GM04504 (cell line): Measurements from ENCODE around the gene MCF2L2.
"Not testable (repeated sequence)": the region's sequence is repeated elsewhere in the genome, so short reads cannot be mapped to it uniquely, and the experiment has no call there.

ENCODE experiments used
- DNase-seq: peaks from one replicate; pipeline ENCODE4 v3.0.0-alpha.2; 2012; ENCODE audit warnings: low read depth

MCF2L2 gene

DNA sequence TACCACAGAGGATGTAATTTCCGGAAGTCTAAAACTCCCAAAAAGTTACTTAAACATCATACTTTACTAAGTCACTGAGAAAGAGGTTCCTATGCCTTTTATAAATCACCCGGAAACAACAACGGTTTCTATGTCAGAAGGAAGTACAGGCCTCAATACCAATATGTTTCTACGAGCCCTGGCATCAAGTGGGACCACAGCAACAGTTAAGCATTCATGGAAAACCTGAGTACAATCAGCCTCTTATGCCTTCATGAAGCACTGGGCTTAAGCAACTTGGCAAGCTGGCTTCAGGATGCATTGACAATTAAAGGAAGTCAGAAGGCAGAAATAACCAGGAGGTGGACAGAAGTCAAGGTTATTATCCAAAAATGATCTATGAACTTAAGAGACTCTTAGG is 194.5 kb downstream of the MCF2L2 start:
- DNase-seq, result no peak

GRCh38 chr3:183230826-183231225 is 197.6 kb downstream of the MCF2L2 start:
- no peak for DNase-seq

DNA sequence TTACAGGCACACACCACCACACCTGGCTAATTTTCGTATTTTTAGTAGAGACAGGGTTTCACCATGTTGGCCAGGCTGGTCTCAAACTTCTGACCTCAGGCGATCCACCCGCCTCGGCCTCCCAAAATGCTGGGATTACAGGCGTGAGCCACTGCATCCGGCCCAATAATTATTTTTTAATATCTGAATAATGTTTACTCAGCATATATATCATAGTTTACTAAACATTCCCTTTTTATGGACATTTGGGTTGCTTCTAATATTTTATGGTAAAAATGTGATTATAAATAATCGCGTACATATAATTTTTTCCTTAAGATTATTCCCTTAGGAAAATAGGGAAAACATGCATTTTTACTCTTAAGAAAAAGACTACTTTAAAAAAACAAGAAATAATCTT is 198.2 kb downstream of the MCF2L2 start:
- DNase-seq, result not testable (repeated sequence)

DNA sequence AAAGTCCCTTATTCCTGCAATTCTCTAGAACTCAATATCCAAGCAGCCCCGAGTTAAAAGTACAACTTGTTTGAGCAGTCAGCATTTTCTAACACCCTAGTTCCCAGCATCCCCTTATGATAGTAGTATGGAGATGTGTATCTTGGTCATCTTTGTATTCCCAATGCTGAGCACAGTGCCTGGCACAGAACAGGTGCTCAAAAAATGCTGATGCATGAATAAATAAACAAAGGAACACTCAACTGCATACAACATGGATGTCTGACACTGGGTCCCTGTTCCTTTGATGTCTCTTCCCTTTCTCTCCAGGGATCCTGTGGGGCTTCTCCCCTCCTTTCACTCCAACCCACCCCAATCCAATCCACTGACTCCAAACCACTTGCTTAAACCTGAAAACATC is 199.2 kb downstream of the MCF2L2 start:
- DNase-seq, result no peak

GRCh38 chr3:183227586-183227985 is 200.8 kb downstream of the MCF2L2 start:
- DNase-seq, result no peak

- no peak for DNase-seq
Measured at GRCh38 chr3:183226333-183226890, 202.0 kb downstream of the MCF2L2 start.

GRCh38 chr3:183224180-183224970 is 204.0 kb downstream of the MCF2L2 start:
- DNase-seq, result no peak

GRCh38 chr3:183222631-183223235 is 205.7 kb downstream of the MCF2L2 start:
- DNase-seq, result no peak

GRCh38 chr3:183220828-183221227 is 207.6 kb downstream of the MCF2L2 start:
- DNase-seq, result no peak

DNA sequence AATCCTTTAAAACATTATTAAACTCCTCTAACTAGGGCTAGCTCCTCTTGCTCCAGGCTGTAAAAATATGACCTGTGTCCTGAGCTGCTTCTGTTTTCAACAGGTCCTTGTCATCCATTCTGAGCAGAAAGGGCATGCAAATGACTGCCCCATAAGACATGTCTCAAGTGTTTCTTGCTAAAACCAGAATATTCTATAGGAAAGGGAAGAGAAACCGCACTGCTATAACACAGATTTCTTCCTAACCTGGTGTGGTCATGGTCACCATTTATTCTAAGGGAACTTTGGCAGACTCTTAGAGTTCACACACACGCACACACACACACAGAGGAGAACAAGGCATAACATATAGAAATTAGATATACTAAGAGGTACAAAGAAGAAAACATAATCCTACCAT is 209.6 kb downstream of the MCF2L2 start:
- no peak for DNase-seq

DNA sequence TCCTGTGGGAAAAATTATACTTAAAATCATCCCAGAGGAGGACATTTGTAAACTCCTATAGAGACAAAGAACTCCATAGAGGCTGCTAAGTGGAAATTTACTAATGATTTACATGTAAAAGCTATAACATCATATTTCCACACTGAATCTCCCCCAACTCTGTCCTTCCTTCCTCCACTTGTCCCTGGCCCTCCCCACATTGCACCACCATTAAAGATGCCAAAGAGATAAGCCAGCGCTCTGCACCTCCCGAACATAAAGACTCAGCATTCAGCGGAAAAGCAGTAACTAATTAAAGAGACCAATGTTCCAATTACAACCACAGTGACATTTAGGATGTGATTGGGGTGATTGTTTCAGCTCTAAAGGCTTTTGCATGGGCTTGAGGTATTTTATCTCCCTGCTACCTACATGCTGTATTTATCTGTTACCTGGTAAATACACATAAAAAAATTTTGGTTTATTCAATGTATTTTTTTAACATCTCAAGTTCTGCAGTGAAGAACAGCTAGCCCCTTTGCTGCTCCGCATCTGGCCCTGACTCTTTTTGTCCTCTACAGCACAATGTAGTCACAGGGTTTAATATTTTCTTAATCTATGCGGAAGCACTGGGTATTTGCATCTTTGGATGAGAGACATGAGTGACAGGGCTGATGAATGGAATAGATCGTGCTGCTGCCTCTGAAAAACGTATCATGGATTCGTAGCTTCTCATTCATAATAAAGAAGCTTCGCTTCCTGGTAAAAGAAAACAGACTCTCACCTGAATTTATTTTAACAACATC is 210.7 kb downstream of the MCF2L2 start:
- DNase-seq, result no peak

- DNase-seq, result no peak
Measured at GRCh38 chr3:183215591-183216202, 212.7 kb downstream of the MCF2L2 start.

GRCh38 chr3:183214277-183214612 is 214.2 kb downstream of the MCF2L2 start:
- no peak for DNase-seq

- no peak for DNase-seq
Measured at GRCh38 chr3:183213415-183214276, 214.8 kb downstream of the MCF2L2 start.

GRCh38 chr3:183212565-183212964 is 215.9 kb downstream of the MCF2L2 start:
- DNase-seq, result no peak

- DNase-seq, result no peak
Measured at GRCh38 chr3:183212096-183212495, 216.3 kb downstream of the MCF2L2 start.

- DNase-seq, result no peak
Measured at GRCh38 chr3:183211352-183211751, 217.1 kb downstream of the MCF2L2 start.

- DNase-seq, result no peak
Measured at GRCh38 chr3:183210862-183211341, 217.5 kb downstream of the MCF2L2 start.

DNA sequence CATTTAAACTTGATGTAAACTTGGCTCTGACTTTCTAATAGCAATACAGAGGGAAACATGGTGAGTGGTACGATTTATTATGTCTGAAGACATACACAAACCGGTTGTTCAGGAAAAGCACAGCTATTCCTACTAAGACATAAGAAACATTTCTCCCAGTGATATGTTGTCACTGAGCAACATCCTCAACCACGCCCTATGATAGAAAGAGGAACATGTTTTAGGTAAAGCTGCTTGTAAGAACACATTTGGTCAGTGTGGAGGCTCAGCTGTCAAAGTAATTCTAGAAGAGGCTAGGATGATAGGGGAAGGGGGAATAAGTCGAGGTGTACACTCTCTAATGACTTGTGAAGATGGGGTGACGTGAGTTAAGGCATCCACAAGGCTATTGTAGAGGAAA is 218.1 kb downstream of the MCF2L2 start:
- no peak for DNase-seq

DNA sequence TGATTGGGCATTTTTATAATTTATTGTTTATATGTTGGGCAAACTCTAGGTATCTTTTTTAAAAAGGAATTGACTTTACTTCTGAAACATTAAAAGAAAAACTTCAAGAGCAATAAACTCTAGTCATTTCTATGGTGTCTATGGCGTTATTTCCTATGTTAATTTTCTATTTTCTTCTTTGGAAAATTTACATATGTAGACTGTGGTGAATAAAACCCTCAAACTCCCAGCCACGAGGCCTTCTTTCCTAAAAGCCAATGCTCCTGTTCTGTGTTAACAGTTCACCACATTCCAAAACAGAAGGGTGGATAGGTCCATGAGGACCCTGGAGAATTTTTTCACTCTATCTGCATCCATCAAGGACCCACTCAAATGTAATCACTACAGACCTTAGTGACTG is 219.6 kb downstream of the MCF2L2 start:
- no peak for DNase-seq

DNA sequence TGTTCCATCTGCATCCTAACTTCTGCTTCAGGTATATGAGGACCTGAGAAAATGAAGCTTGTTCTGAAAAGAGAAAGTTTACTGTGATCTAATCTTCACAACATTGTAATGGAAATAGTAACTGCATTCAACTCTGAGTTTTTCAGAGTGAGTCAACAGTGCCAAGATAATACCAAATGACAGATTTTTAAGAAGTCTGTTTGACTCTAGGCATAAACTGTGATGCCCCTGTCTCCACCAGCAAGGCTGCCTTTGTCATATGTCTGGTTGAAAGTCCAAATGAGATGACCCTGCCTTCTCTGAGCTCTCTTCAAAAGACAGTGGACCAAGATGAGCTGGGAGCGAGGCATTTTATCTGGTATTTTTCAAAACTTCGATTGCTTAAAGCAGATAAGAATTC is 220.2 kb downstream of the MCF2L2 start:
- DNase-seq, result no peak
